Liver (tissue), 9 donors: ENCODE data around the gene CLC. TPM values are rescaled to one million over a fixed set of nuclear protein-coding genes. Genes with fewer than 3 reads are reported as not detected.
"Not testable (repeated sequence)": the region's sequence is repeated elsewhere in the genome, so short reads cannot be mapped to it uniquely, and the experiment has no call there.

Source experiments
- DNase-seq: peaks from one replicate; pipeline ENCODE4 v3.0.0-alpha.2; 2017; ENCODE audit warnings: low spot score
- H3K27ac ChIP-seq, 2 donors: one replicate each; pipeline ENCODE4 v1.7.0; 2013; ENCODE audit warnings: inconsistent platforms in 2 of 2, low read length in 2 of 2, control low read depth in 1 of 2, low read depth in 1 of 2, mild to moderate bottlenecking in 1 of 2
- H3K27me3 ChIP-seq, 4 donors: one replicate each; pipeline versions ENCODE4 v1.6.1 to v1.7.0; 2013; ENCODE audit warnings: low read length in 3 of 4, inconsistent platforms in 1 of 4, mild to moderate bottlenecking in 1 of 4, moderate library complexity in 1 of 4; ENCODE audit not compliant: control insufficient read depth in 4 of 4, insufficient read depth in 4 of 4
- H3K36me3 ChIP-seq, 4 donors: one replicate each; pipeline versions ENCODE4 v1.6.1 to v1.7.0; 2013; ENCODE audit warnings: low read length in 3 of 4, mild to moderate bottlenecking in 3 of 4, low read depth in 1 of 4, moderate library complexity in 1 of 4; ENCODE audit not compliant: control insufficient read depth in 4 of 4, insufficient read depth in 3 of 4
- H3K4me1 ChIP-seq, 4 donors: one replicate each; pipeline versions ENCODE4 v1.6.1 to v1.7.0; 2013; ENCODE audit warnings: low read length in 3 of 4, mild to moderate bottlenecking in 3 of 4, moderate library complexity in 1 of 4; ENCODE audit not compliant: control insufficient read depth in 4 of 4, insufficient read depth in 4 of 4
- H3K4me3 ChIP-seq, 3 donors: one replicate each; pipeline versions ENCODE4 v1.6.1 to v1.7.0; 2013; ENCODE audit warnings: low read length in 3 of 3, control low read depth in 1 of 3, low read depth in 1 of 3, mild to moderate bottlenecking in 1 of 3
- H3K9ac ChIP-seq, 2 donors: one replicate each; pipeline ENCODE4 v1.7.0; 2013; ENCODE audit warnings: low read length in 2 of 2, mild to moderate bottlenecking in 2 of 2, moderate library complexity in 2 of 2, control low read depth in 1 of 2, low read depth in 1 of 2
- H3K9me3 ChIP-seq, 4 donors: one replicate each; pipeline versions ENCODE4 v1.6.1 to v1.7.0; 2013; ENCODE audit warnings: low read length in 3 of 4; ENCODE audit not compliant: control insufficient read depth in 4 of 4
- EGR1 ChIP-seq, 2 donors: IDR thresholded peaks; 2 replicates each; pipeline ENCODE4 v1.6.1; 2016 to 2018; ENCODE audit warnings: antibody characterized with exemption in 2 of 2, low read depth in 2 of 2
- FOXA1 ChIP-seq: IDR thresholded peaks from 2 replicates; pipeline ENCODE4 v1.6.1; 2016; ENCODE audit warnings: antibody characterized with exemption
- FOXA2 ChIP-seq: IDR thresholded peaks from 2 replicates; pipeline ENCODE4 v1.6.1; 2016; ENCODE audit warnings: antibody characterized with exemption
- GABPA ChIP-seq, 2 donors: IDR thresholded peaks in 1 of 2; conservative IDR thresholded peaks in 1 of 2; 2 replicates each; pipeline ENCODE4 v1.6.1; 2016; ENCODE audit warnings: antibody characterized with exemption in 2 of 2, mild to moderate bottlenecking in 1 of 2, moderate library complexity in 1 of 2
- HNF4G ChIP-seq: IDR thresholded peaks from 2 replicates; pipeline ENCODE4 v1.6.1; 2016; ENCODE audit warnings: antibody characterized with exemption
- JUND ChIP-seq, 2 donors: IDR thresholded peaks; 2 replicates each; pipeline ENCODE4 v1.6.1; 2016; ENCODE audit warnings: antibody characterized with exemption in 2 of 2
- NR2F2 ChIP-seq: IDR thresholded peaks from 2 replicates; pipeline ENCODE4 v1.6.1; 2016; ENCODE audit warnings: antibody characterized with exemption
- RAD21 ChIP-seq, 2 donors: IDR thresholded peaks; 2 replicates each; pipeline ENCODE4 v1.6.1; 2016; ENCODE audit warnings: antibody characterized with exemption in 2 of 2, mild to moderate bottlenecking in 2 of 2
- RXRA ChIP-seq, 2 donors: IDR thresholded peaks; 2 replicates each; pipeline ENCODE4 v1.6.1; 2017 to 2018; ENCODE audit warnings: antibody characterized with exemption in 2 of 2, mild to moderate bottlenecking in 1 of 2
- SP1 ChIP-seq: IDR thresholded peaks from 2 replicates; pipeline ENCODE4 v1.6.1; 2018; ENCODE audit warnings: antibody characterized with exemption, mild to moderate bottlenecking
- TAF1 ChIP-seq: conservative IDR thresholded peaks from 2 replicates; pipeline ENCODE4 v1.6.1; 2016; ENCODE audit warnings: antibody characterized with exemption, mild to moderate bottlenecking
- YY1 ChIP-seq: IDR thresholded peaks from 2 replicates; pipeline ENCODE4 v1.6.1; 2016; ENCODE audit warnings: antibody characterized with exemption, mild to moderate bottlenecking
- WGBS: extraction: QIAGEN DNeasy Blood & Tissue Kit; methylation state at CpG from one replicate; pipeline ENCODE4 v1.1.7; 2013; 5-methylcytosine and 5-hydroxymethylcytosine counted together
- polyA plus RNA-seq, 2 donors: library from polyadenylated mRNA; stranded (reverse) in 1 of 2; unstranded in 1 of 2; fragments of 200-250 nt in 1 of 2; fragments of >200 nt in 1 of 2; fragmentation: Nextera tagmentation in 1 of 2; extraction: Ambion mirVana in 1 of 2; gene quantifications; one replicate each; pipeline versions ENCODE4 v1.2.1 to v1.2.3, GENCODE V29; 2013 to 2015
- total RNA-seq, 2 donors: library from RNA; depleted of rRNA; stranded (reverse); fragments of >200 nt; gene quantifications; one replicate each; pipeline ENCODE4 v1.2.3, GENCODE V29; 2014
- TF ChIP-seq, protein P1 (sequence below): IDR thresholded peaks from 2 replicates; pipeline ENCODE4 v1.6.1; 2016; ENCODE audit warnings: antibody characterized with exemption, mild to moderate bottlenecking
- TF ChIP-seq, protein P2 (sequence below): IDR thresholded peaks from 2 replicates; pipeline ENCODE4 v1.6.1; 2016; ENCODE audit warnings: antibody characterized with exemption
- TF ChIP-seq, protein P3 (sequence below): IDR thresholded peaks from 2 replicates; pipeline ENCODE4 v1.6.1; 2016; ENCODE audit warnings: antibody characterized with exemption
- donor health status: healthy.
- donor health status: healthy.
- donor health status: healthy.
- donor health status: healthy.
- donor health status: healthy.

Gene CLC
- total and polyA plus RNA-seq, 4 donors, result 0.60 to 13.6 TPM; not detected in 2

DNA sequence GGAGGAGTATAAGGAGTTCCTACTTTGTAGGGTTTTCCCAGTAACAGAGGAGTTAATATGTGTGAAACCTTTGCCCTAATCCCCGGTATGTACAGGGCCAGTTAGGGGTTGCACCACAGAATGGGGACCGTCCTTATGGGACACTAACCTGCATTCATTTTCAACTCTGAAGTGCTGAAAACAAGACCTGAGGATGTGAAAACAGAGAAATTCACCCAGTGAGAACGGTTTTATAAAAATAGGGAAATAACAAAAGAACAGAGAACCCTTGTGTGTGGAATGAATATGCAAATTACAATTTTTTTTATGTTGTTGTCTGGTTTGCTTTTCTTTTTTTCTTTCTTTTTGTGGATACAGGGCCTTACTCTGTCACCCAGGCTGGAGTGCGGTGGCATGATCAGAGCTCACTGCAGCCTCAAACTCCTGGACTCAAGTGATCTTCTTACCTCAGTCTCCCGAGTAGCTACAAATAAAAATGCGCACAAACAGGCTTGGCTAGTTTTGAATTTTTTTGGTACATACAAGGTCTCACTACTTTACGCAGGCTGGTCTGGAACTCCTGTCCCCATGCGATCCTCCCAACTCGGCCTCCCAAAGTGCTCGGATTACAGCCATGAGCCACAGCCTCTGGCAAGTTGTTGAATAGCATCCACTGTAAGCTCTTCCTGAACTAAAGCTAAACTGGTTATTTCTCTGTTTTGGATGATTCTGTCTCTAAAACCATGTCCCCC, 10.6 kb downstream of the CLC start:
- Histone ChIP-seq H3K27me3 (no peaks in the 10 kb centered on the region), H3K9me3 (no peaks in the 10 kb centered on the region), H3K27ac (no peak overlapping the region), H3K4me1 (no peaks in the 10 kb centered on the region), H3K9ac (no peak overlapping the region), H3K4me3 (no peak overlapping the region), H3K36me3 (no peaks in the 10 kb centered on the region)
- TF ChIP-seq SP1 (no peak), NR2F2 (no peak), RAD21 (IDR thresholded peaks at IDR 0.05) (no peak), HNF4G (no peak), FOXA1 (no peak), FOXA2 (no peak), RXRA (IDR thresholded peaks at IDR 0.05) (no peak), YY1 (no peak), JUND (IDR thresholded peaks at IDR 0.05) (no peak), TAF1 (no peak), GABPA (IDR thresholded peaks at IDR 0.05 in 1 of 2, conservative IDR thresholded peaks at IDR 0.05 in 1 of 2) (no peak), EGR1 (IDR thresholded peaks at IDR 0.05; ENCODE audit: low read depth in 2 of 2) (no peak)
- TF ChIP-seq, protein P1, sequence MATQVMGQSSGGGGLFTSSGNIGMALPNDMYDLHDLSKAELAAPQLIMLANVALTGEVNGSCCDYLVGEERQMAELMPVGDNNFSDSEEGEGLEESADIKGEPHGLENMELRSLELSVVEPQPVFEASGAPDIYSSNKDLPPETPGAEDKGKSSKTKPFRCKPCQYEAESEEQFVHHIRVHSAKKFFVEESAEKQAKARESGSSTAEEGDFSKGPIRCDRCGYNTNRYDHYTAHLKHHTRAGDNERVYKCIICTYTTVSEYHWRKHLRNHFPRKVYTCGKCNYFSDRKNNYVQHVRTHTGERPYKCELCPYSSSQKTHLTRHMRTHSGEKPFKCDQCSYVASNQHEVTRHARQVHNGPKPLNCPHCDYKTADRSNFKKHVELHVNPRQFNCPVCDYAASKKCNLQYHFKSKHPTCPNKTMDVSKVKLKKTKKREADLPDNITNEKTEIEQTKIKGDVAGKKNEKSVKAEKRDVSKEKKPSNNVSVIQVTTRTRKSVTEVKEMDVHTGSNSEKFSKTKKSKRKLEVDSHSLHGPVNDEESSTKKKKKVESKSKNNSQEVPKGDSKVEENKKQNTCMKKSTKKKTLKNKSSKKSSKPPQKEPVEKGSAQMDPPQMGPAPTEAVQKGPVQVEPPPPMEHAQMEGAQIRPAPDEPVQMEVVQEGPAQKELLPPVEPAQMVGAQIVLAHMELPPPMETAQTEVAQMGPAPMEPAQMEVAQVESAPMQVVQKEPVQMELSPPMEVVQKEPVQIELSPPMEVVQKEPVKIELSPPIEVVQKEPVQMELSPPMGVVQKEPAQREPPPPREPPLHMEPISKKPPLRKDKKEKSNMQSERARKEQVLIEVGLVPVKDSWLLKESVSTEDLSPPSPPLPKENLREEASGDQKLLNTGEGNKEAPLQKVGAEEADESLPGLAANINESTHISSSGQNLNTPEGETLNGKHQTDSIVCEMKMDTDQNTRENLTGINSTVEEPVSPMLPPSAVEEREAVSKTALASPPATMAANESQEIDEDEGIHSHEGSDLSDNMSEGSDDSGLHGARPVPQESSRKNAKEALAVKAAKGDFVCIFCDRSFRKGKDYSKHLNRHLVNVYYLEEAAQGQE, result no peak
- TF ChIP-seq, protein P2, sequence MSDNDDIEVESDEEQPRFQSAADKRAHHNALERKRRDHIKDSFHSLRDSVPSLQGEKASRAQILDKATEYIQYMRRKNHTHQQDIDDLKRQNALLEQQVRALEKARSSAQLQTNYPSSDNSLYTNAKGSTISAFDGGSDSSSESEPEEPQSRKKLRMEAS, result no peak
- TF ChIP-seq, protein P3, sequence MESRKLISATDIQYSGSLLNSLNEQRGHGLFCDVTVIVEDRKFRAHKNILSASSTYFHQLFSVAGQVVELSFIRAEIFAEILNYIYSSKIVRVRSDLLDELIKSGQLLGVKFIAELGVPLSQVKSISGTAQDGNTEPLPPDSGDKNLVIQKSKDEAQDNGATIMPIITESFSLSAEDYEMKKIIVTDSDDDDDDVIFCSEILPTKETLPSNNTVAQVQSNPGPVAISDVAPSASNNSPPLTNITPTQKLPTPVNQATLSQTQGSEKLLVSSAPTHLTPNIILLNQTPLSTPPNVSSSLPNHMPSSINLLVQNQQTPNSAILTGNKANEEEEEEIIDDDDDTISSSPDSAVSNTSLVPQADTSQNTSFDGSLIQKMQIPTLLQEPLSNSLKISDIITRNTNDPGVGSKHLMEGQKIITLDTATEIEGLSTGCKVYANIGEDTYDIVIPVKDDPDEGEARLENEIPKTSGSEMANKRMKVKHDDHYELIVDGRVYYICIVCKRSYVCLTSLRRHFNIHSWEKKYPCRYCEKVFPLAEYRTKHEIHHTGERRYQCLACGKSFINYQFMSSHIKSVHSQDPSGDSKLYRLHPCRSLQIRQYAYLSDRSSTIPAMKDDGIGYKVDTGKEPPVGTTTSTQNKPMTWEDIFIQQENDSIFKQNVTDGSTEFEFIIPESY, result no peak
- WGBS, result 61% methylated on average over 10 of the region's 10 CpGs
- no peak for DNase-seq

DNA sequence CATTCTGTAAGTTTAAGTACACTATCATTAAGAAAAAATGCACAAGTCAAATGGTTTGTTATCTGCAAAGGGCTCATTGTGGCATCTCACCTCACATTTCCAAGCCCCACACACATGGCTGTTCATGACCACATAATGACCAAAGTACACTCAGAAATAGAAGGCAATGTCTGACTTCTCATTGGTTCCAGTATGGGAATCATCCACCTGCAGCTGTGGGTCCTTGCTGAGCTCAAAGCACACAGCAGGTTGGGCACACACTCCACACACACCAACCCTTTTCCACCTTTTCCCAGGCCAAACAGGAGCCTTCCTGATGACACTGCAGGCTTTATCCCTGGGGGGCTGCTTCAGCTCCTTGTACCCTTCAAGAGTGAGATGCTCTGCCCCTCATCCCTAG, 11.8 kb downstream of the CLC start:
- Histone ChIP-seq H3K9me3 (no peaks in the 10 kb centered on the region), H3K4me1 (no peaks in the 10 kb centered on the region), H3K4me3 (no peak overlapping the region), H3K27ac (no peak overlapping the region), H3K27me3 (no peaks in the 10 kb centered on the region), H3K9ac (no peak overlapping the region), H3K36me3 (no peaks in the 10 kb centered on the region)
- DNase-seq, result no peak
- TF ChIP-seq EGR1 (IDR thresholded peaks at IDR 0.05; ENCODE audit: low read depth in 2 of 2) (no peak), RAD21 (IDR thresholded peaks at IDR 0.05) (no peak), FOXA1 (no peak), HNF4G (no peak), FOXA2 (no peak), GABPA (IDR thresholded peaks at IDR 0.05 in 1 of 2, conservative IDR thresholded peaks at IDR 0.05 in 1 of 2) (no peak)
- TF ChIP-seq, protein P2, result no peak

DNA sequence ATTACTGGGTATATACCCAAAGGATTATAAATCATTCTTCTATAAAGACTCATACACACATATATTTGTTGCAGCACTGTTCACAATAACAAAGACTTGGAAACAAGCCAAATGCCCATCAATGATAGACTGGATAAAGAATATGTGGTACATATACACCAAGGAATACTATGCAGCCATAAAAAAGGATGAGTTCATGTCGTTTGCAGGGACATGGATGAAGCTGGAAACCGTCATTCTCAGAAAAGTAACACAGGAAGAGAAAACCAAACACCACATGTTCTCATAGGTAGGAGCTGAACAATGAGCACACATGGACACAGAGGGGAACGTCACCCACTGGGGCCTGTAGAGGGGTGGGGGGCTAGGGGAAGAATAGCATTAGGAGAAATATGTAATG, 17.7 kb downstream of the CLC start:
- not testable (repeated sequence) for H3K4me1 ChIP-seq, H3K4me3 ChIP-seq, H3K27ac ChIP-seq, H3K27me3 ChIP-seq, H3K36me3 ChIP-seq, DNase-seq, H3K9me3 ChIP-seq, H3K9ac ChIP-seq
- whole genome bisulfite sequencing, result 58% methylated on average over 3 of the region's 3 CpGs
